ELF-1 (cell line): ENCODE results near the gene SAMD5.

Experiments used
- DNase-seq: peaks from one replicate; pipeline ENCODE4 v3.0.0-alpha.2; 2016; ENCODE audit warnings: low read depth, low spot score

The SAMD5 gene

GRCh38 chr6:147618927-147619326 lies 110.4 kb downstream of the SAMD5 start:
- DNase-seq, result no peak
